Natural killer cell treated with Interleukin-12 subunit alpha and Interleukin-12 subunit beta and Interleukin-15 and Interleukin-18, amount 100 ng/mL, for 72 hours (primary cell): ENCODE measurements around the gene MEIS3. TPM values are rescaled to one million over a fixed set of nuclear protein-coding genes. Genes with fewer than 3 reads are reported as not detected.
A peak's percentile ranks its signal among the peaks of the same experiment; 100 is the strongest.
"Not testable (repeated sequence)": the region's sequence is repeated elsewhere in the genome, so short reads cannot be mapped to it uniquely, and the experiment has no call there.

Experiments used
- ATAC-seq, 2 donors: fragments of 150-1000 bp; cut with Tn5 transposase in 1 of 2; sonication (Bioruptor Pico), chemical (Tn5 transposase) in 1 of 2; 2 replicates each; pipeline ENCODE4 v1.10.0; 2021
- DNase-seq: peaks from one replicate; pipeline ENCODE4 v3.0.0; 2022; ENCODE audit warnings: low spot score
- H3K27ac Mint-ChIP-seq, 2 donors: 1 replicate in 1 of 2; 2 replicates in 1 of 2; pipeline ENCODE4 v1.8.0; 2022; ENCODE audit warnings: mixed read lengths in 2 of 2, mild to moderate bottlenecking in 1 of 2, moderate library complexity in 1 of 2
- H3K27me3 Mint-ChIP-seq, 2 donors: 1 replicate in 1 of 2; 2 replicates in 1 of 2; pipeline ENCODE4 v1.8.0; 2022; ENCODE audit warnings: mixed read lengths in 2 of 2
- H3K36me3 Mint-ChIP-seq: one replicate; pipeline ENCODE4 v1.8.0; 2022; ENCODE audit warnings: mixed read lengths
- H3K4me1 Mint-ChIP-seq, 2 donors: 1 replicate in 1 of 2; 2 replicates in 1 of 2; pipeline ENCODE4 v1.8.0; 2022; ENCODE audit warnings: low read depth in 2 of 2, mixed read lengths in 2 of 2, mild to moderate bottlenecking in 1 of 2
- H3K4me3 Mint-ChIP-seq: one replicate; pipeline ENCODE4 v1.8.0; 2022; ENCODE audit warnings: mixed read lengths
- H3K9me3 Mint-ChIP-seq: 2 replicates; pipeline ENCODE4 v1.8.0; 2022; ENCODE audit warnings: mixed read lengths
- total RNA-seq, 2 donors: library from RNA; stranded (reverse); gene quantifications; one replicate each; pipeline ENCODE4 v1.2.3, GENCODE V29; 2022

The MEIS3 gene
- total RNA-seq, 2 donors from 2014 or later = not detected

GRCh38 chr19:47379381-47379938 is 39.9 kb downstream of the MEIS3 start:
- no peaks in the 10 kb centered on the region for H3K9me3 Mint-ChIP-seq

GRCh38 chr19:47378246-47378645 is 41.1 kb downstream of the MEIS3 start:
- Mint-ChIP-seq H3K4me1 (peaks cover 18 to 24% of the 10 kb centered on the region in 2 donors), H3K4me3 (no peak overlapping the region), H3K27ac (no peak overlapping the region), H3K27me3 (no peaks in the 10 kb centered on the region), H3K9me3 (no peaks in the 10 kb centered on the region), H3K36me3 (peaks cover 6% of the 10 kb centered on the region)
- DNase-seq (no peak), ATAC-seq (no peak)

More at GRCh38 chr19:47379381-47379938, 39.9 kb downstream of the MEIS3 start:
- no peak overlapping the region for H3K27ac Mint-ChIP-seq
- no peak for DNase-seq
- no peak overlapping the region for H3K4me3 Mint-ChIP-seq
- ATAC-seq = no peak
- H3K36me3 Mint-ChIP-seq = peaks cover 6% of the 10 kb centered on the region
- peaks cover 20 to 27% of the 10 kb centered on the region in 2 donors for H3K4me1 Mint-ChIP-seq
- H3K27me3 Mint-ChIP-seq = no peaks in the 10 kb centered on the region

DNA sequence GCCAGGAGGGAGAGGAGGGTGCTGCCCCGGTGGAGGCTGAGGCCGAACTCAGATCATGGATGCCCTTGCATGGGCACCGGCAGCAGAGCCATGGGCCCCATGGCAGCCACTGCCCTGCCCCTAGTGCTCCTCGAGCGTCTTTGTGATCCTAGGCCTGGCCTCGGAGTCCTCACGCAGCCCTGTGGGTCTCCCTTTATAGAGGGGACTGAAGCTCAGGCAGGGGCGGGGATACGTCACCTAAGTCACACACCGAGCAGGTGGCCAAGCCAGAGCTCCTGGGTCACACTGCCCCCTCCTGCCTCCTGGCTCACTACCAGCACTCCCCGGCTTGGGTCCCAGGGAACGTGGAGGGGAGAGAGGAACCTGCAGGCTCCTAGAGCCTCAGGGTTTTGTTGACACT is 41.5 kb downstream of the MEIS3 start:
- ATAC-seq = no peak
- no peak overlapping the region for H3K4me3 Mint-ChIP-seq
- H3K27me3 Mint-ChIP-seq = no peaks in the 10 kb centered on the region
- peaks cover 13 to 21% of the 10 kb centered on the region in 2 donors for H3K4me1 Mint-ChIP-seq
- DNase-seq = no peak
- peaks cover 6% of the 10 kb centered on the region for H3K36me3 Mint-ChIP-seq
- H3K27ac Mint-ChIP-seq = no peak overlapping the region
- no peaks in the 10 kb centered on the region for H3K9me3 Mint-ChIP-seq

DNA sequence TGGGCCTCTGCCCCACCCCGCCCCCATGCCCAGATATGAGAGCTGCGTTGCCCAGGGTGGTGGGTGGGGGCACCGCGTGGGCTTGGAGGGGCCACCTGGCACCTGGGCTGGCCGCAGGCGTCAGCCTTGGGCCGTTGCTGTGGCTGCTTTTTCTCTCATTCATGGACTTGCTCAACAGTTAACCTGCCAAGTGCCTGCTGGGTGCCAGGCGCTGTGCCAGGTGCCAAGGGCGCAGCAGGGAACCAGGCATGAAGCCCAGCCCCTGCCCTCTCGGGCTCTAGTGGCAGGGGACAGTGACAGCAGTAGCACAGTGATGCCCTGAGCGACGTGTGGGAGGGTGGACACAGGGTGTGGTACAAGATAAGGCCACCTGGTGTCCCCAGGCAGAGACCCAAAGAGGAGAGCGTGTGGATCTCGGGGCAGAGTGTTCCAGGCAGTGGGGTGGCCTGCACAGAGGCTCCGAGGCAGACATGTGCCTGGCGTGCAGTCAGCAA is 42.1 kb downstream of the MEIS3 start:
- no peaks in the 10 kb centered on the region for H3K27me3 Mint-ChIP-seq
- ATAC-seq (no peak), DNase-seq (no peak)
- H3K9me3 Mint-ChIP-seq = no peaks in the 10 kb centered on the region
- H3K27ac Mint-ChIP-seq = no peak overlapping the region
- H3K4me3 Mint-ChIP-seq = no peak overlapping the region
- peaks cover 6% of the 10 kb centered on the region for H3K36me3 Mint-ChIP-seq
- peaks cover 10 to 19% of the 10 kb centered on the region in 2 donors for H3K4me1 Mint-ChIP-seq

DNA sequence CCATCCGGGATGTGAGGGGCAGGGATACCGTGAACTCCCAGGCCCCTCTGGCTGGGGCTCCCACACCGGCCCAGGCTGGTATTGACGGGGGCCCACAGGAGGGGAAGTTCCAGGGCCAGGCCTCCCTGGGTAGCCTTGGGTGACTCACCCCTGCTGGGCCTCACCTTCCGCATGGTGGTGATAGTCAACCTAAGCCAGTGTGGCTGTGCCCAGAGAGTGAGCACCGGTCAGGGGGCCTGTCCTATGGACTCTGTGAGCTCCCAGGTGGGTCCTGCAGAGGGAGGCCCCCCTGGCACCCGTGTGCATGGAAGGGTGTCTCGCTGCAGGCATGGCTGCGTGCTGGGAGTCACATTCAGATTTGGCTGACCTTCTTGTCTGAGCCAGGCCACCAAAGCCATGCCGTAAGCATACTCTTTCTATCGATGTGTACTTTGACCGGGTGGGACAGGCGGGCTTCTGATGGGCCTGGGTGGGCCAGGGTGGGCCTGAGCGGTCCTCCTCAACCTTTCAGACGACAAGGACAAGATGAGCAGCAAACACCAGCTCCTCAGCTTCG is 42.7 kb downstream of the MEIS3 start:
- Mint-ChIP-seq H3K36me3 (peaks cover 5% of the 10 kb centered on the region), H3K4me3 (no peak overlapping the region), H3K4me1 (peaks cover 6 to 13% of the 10 kb centered on the region in 2 donors), H3K27ac (no peak overlapping the region), H3K9me3 (no peaks in the 10 kb centered on the region), H3K27me3 (no peaks in the 10 kb centered on the region)
- ATAC-seq (no peak), DNase-seq (no peak)

GRCh38 chr19:47375694-47376588 is 43.4 kb downstream of the MEIS3 start:
- no peak overlapping the region for H3K27ac Mint-ChIP-seq
- H3K9me3 Mint-ChIP-seq = no peaks in the 10 kb centered on the region
- H3K36me3 Mint-ChIP-seq = no peaks in the 10 kb centered on the region
- peaks cover 0 to 8% of the 10 kb centered on the region in 2 donors for H3K4me1 Mint-ChIP-seq
- no peak for DNase-seq
- H3K27me3 Mint-ChIP-seq = no peaks in the 10 kb centered on the region
- no peak for ATAC-seq
- H3K4me3 Mint-ChIP-seq = no peak overlapping the region

GRCh38 chr19:47374876-47375693 is 44.2 kb downstream of the MEIS3 start:
- no peaks in the 10 kb centered on the region for H3K36me3 Mint-ChIP-seq
- H3K4me1 Mint-ChIP-seq = peaks cover 0 to 2% of the 10 kb centered on the region in 2 donors
- no peaks in the 10 kb centered on the region for H3K27me3 Mint-ChIP-seq
- no peak for DNase-seq
- H3K27ac Mint-ChIP-seq = no peak overlapping the region
- no peak overlapping the region for H3K4me3 Mint-ChIP-seq
- no peaks in the 10 kb centered on the region for H3K9me3 Mint-ChIP-seq
- ATAC-seq = no peak

DNA sequence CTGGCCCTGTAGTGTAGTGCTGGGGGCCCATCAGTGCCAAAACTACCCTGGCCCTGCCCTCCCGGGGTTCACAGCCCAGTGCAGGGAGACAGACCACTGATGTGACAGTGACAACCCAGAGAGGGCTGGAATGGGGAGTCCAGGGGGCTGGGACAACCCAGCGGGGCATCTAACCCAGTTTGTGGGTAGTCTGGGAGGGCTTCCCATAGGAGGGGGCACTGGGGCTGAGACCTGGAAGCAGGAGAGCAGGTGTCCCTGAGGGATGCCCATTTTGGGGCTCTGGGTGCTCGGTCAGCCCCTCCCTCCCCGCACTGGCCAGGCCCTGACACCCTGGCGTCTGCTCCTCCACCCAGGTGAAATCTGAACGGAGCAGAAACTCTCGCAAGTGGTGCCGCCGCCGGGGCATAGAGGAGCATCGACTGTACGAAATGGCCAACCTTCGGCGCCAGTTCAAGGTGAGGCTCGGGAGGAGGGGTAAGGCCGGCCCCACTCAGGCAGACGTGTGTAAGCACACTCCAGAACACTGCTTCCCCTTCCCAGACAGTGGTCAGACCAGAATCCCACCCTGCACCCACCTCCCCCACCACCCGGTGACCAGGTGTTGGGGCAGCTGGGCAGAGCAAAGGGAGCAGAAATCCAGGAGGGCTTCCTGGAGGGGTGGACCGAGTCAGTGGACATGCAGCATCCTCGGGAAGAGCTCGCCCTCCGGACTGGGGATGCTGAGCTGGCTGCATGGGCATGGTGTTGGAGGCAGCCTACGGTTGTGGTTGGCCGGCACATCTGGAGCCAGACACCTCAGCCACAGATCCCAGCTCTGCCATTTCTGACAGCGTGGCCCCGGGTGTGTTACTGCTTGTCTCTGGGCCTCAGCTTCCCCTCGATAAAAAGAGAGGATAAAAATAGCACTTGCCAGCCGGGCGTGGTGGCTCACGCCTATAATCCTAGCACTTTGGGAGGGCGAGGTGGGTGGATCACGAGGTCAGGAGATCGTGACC is 45.8 kb downstream of the MEIS3 start:
- H3K27ac Mint-ChIP-seq = no peak overlapping the region
- H3K4me3 Mint-ChIP-seq = no peak overlapping the region
- H3K36me3 Mint-ChIP-seq = no peaks in the 10 kb centered on the region
- no peaks in the 10 kb centered on the region for H3K27me3 Mint-ChIP-seq
- DNase-seq (no peak), ATAC-seq (no peak)
- H3K9me3 Mint-ChIP-seq = no peaks in the 10 kb centered on the region
- H3K4me1 Mint-ChIP-seq = peaks cover 0 to 3% of the 10 kb centered on the region in 2 donors

DNA sequence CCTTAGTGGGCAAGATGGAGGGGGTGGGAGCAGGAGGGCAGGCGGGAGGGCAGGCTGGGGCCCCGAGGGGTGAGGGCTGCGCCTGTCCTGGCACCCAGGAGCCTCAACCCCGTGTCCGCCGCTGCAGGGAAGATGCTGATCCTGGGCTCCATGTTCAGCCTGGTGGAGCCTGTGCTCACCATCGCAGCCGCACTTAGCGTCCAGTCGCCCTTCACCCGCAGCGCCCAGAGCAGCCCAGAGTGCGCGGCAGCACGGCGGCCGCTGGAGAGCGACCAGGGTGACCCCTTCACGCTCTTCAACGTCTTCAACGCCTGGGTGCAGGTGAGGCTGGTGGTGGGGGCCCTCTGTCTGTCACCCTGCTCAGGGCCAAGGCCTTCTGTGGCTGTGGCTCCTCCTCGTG is 46.7 kb downstream of the MEIS3 start:
- Mint-ChIP-seq H3K4me1 (peaks cover 0 to 3% of the 10 kb centered on the region in 2 donors), H3K36me3 (no peaks in the 10 kb centered on the region), H3K4me3 (no peak overlapping the region), H3K9me3 (no peaks in the 10 kb centered on the region), H3K27ac (no peak overlapping the region), H3K27me3 (no peaks in the 10 kb centered on the region)
- ATAC-seq (no peak), DNase-seq (no peak)

GRCh38 chr19:47371261-47371660 is 48.1 kb downstream of the MEIS3 start:
- no peaks in the 10 kb centered on the region for H3K9me3 Mint-ChIP-seq
- peaks cover 0 to 7% of the 10 kb centered on the region in 2 donors for H3K4me1 Mint-ChIP-seq
- H3K27me3 Mint-ChIP-seq = no peaks in the 10 kb centered on the region
- H3K36me3 Mint-ChIP-seq = peaks cover 6% of the 10 kb centered on the region
- DNase-seq (no peak), ATAC-seq (no peak)
- H3K27ac Mint-ChIP-seq = no peak overlapping the region
- no peak overlapping the region for H3K4me3 Mint-ChIP-seq

- Mint-ChIP-seq H3K36me3 (peaks cover 6% of the 10 kb centered on the region), H3K9me3 (no peaks in the 10 kb centered on the region), H3K27me3 (no peaks in the 10 kb centered on the region), H3K4me3 (no peak overlapping the region), H3K27ac (peak overlapping the region in 1 of 2 donors; percentile 43), H3K4me1 (peaks cover 0 to 7% of the 10 kb centered on the region in 2 donors)
- DNase-seq (no peak), ATAC-seq (peak in 1 of 2 donors; percentile 59)
These were observed 49.2 kb downstream of the MEIS3 start for GRCh38 chr19:47370045-47370611.

DNA sequence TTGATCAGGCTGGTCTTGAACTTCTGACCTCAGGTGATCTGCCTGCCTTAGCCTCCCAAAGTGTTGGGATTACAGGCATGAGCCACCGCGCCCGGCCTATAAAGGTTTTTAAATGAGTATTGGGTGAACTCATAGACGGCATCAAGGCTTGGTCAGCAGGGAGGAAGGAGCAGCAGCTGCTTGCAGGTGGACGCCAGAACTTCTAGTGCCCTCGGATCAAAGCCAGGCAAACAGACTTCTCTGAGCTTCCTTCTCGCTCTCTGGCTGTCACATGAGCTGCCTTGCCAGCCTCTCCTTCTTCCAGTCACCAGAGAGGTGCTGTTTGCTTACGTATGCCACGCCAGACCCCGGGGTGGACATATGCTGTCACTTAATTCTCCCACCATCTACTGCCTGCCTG is 53.9 kb downstream of the MEIS3 start:
- not testable (repeated sequence) for H3K9me3 Mint-ChIP-seq, ATAC-seq, DNase-seq, H3K36me3 Mint-ChIP-seq, H3K27ac Mint-ChIP-seq, H3K27me3 Mint-ChIP-seq, H3K4me3 Mint-ChIP-seq, H3K4me1 Mint-ChIP-seq
